Activated naive CD4-positive, alpha-beta T cell treated with anti-CD3 and anti-CD28 coated beads for 36 hours (primary cell): Measurements from ENCODE around the gene PLOD2. TPM values are rescaled to one million over a fixed set of nuclear protein-coding genes. Genes with fewer than 3 reads are reported as not detected.
A peak's percentile ranks its signal among the peaks of the same experiment; 100 is the strongest.

Source experiments
- CTCF ChIA-PET: fragments of 350-600 bp; sonication (Branson Sonifier 250); formaldehyde crosslinking; loops from one replicate; lab custom pipeline; 2021; ENCODE audit warnings: antibody characterized with exemption; lab: Charles Lee
- DNase-seq: peaks from one replicate; pipeline ENCODE4 v3.0.0-alpha.2; 2020
- H3K27ac Mint-ChIP-seq: one replicate; pipeline ENCODE4 v1.8.0; 2021; ENCODE audit warnings: mild to moderate bottlenecking, mixed read lengths
- H3K27me3 Mint-ChIP-seq: one replicate; pipeline ENCODE4 v1.8.0; 2021; ENCODE audit warnings: low read depth, mixed read lengths
- H3K36me3 Mint-ChIP-seq: one replicate; pipeline ENCODE4 v1.8.0; 2021; ENCODE audit warnings: low read depth, mixed read lengths
- H3K4me1 Mint-ChIP-seq: one replicate; pipeline ENCODE4 v1.8.0; 2021; ENCODE audit warnings: low read depth, mixed read lengths
- H3K4me3 Mint-ChIP-seq: one replicate; pipeline ENCODE4 v1.8.0; 2021; ENCODE audit warnings: mild to moderate bottlenecking, moderate library complexity, mixed read lengths
- H3K9me3 Mint-ChIP-seq: one replicate; pipeline ENCODE4 v1.8.0; 2021; ENCODE audit warnings: mixed read lengths
- intact Hi-C: fragments of 100-400 bp; cut with micrococcal nuclease; formaldehyde crosslinking; loops from one replicate; pipeline ENCODE4 v1.15.1; 2023
- total RNA-seq, 2 experiments: library from RNA; stranded (reverse); gene quantifications; one replicate each; pipeline ENCODE4 v1.2.3, GENCODE V29; 2021

PLOD2 gene
- under 1 TPM; 0.22 to 0.45 TPM for total RNA-seq

GRCh38 chr3:146160964-146161662, at the start of gene PLOD2:
TSS of gene PLOD2 (minus strand) at chr3:146161184. CDS start at chr3:146160989, 195 bp downstream.
- Mint-ChIP-seq H3K36me3 (no peaks in the 10 kb centered on the region), H3K27me3 (peaks cover 59% of the 10 kb centered on the region), H3K9me3 (no peaks in the 10 kb centered on the region), H3K27ac (no peak within 1 kb of the TSS), H3K4me1 (peaks cover 13% of the 10 kb centered on the region), H3K4me3 (peak within 1 kb of the TSS; percentile 66)
- DNase-seq: peak; percentile 13
- intact Hi-C loops: loop anchor here (5.0 kb wide), 1 partner anchor 381 kb away; the partner anchor contains the start of gene PLSCR1
- CTCF ChIA-PET: interaction anchor here (0.7 to 1.4 kb wide), 2 partner anchors 16 to 28 kb away, joined by 3 read pairs; no protein-coding TSS in a partner anchor

- DNase-seq: no peak
- Mint-ChIP-seq H3K4me3 (no peak overlapping the region), H3K36me3 (no peaks in the 10 kb centered on the region), H3K27me3 (peaks cover 5% of the 10 kb centered on the region), H3K27ac (no peak overlapping the region), H3K9me3 (no peaks in the 10 kb centered on the region), H3K4me1 (no peaks in the 10 kb centered on the region)
- intact Hi-C loops: no loop called here
- CTCF ChIA-PET: interaction anchor here (0.7 to 1.1 kb wide), 2 partner anchors 21 to 118 kb away, joined by 3 read pairs; no protein-coding TSS in a partner anchor
Measured at GRCh38 chr3:146209371-146209770, 48.4 kb upstream of the PLOD2 start.

GRCh38 chr3:146203776-146204175, 42.8 kb upstream of the PLOD2 start:
- CTCF ChIA-PET: interaction anchor here (1.4 kb wide), 1 partner anchor 14 kb away, joined by 3 read pairs; no protein-coding TSS in a partner anchor
- Mint-ChIP-seq H3K36me3 (no peaks in the 10 kb centered on the region), H3K4me1 (no peaks in the 10 kb centered on the region), H3K4me3 (no peak overlapping the region), H3K9me3 (no peaks in the 10 kb centered on the region), H3K27me3 (peaks cover 10% of the 10 kb centered on the region), H3K27ac (no peak overlapping the region)
- intact Hi-C loops: no loop called here
- no peak for DNase-seq

DNA sequence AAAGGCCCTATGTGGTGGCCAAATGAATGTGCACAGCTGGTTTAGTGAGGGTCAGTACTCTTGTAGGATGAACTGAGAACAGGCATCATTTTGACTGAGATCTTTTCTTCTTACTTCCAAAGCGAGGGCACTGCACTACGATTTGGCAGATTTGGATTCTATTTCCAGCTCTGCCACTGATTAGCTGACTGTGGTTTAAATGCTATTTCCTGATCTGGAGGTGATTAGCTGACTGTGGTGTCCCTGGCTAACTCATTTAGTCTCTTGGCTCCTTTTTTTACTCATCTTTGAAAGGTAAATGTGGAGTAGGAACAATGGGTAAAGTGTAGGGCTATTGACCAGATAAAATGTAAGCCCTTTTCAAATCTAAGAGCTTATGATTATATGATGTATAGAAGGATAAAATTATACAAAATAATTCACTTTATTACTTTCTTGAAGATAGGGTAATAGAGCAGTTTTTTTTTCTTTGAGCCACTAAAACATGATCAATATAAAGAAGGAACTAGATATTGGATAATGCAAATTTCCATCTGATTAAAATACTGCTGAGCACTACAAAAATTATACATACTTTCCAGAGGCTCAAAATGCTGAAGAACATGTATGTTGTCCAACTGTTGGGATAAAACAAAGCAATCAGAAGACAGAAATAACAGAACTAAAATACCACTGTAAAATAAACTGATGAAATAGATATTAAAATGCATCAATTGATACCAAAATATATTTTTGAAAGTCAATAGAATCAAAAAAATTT, 39.7 kb upstream of the PLOD2 start:
- Mint-ChIP-seq H3K9me3 (no peaks in the 10 kb centered on the region), H3K4me1 (no peaks in the 10 kb centered on the region), H3K27ac (no peak overlapping the region), H3K36me3 (no peaks in the 10 kb centered on the region), H3K4me3 (no peak overlapping the region), H3K27me3 (peaks cover 8% of the 10 kb centered on the region)
- intact Hi-C loops: no loop called here
- CTCF ChIA-PET: interaction anchor here (0.8 to 1.5 kb wide), 2 partner anchors 11 to 377 kb away, joined by 4 to 6 read pairs; no protein-coding TSS in a partner anchor
- DNase-seq: no peak

DNA sequence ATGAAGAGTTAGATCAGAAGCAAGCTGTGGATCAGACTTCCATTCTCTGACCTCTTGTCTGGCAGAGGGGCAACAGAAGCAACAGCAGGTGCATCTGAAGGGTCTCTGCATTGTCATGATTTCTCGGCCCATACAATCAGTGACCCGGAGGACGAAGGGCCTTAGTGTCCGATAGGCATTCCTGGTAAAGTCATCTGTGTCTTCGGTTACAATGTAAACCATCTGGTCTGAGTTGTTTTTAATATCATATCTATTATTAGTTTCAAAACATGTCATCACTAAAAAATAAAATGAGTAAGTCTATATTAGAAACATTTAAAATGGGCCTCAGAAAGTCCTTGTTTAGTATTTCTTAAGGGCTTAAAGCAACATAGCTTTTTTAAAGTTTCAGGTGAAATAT, 38.8 kb upstream of the PLOD2 start:
- DNase-seq: no peak
- CTCF ChIA-PET: no interaction called here
- Mint-ChIP-seq H3K27me3 (peaks cover 8% of the 10 kb centered on the region), H3K4me3 (no peak overlapping the region), H3K36me3 (no peaks in the 10 kb centered on the region), H3K9me3 (no peaks in the 10 kb centered on the region), H3K27ac (no peak overlapping the region), H3K4me1 (no peaks in the 10 kb centered on the region)
- intact Hi-C loops: no loop called here

GRCh38 chr3:146196789-146197188, 35.8 kb upstream of the PLOD2 start:
- CTCF ChIA-PET: interaction anchor here (0.5 to 1.2 kb wide), 2 partner anchors 8 to 582 kb away, joined by 3 to 4 read pairs; no protein-coding TSS in a partner anchor
- intact Hi-C loops: no loop called here
- H3K4me3 Mint-ChIP-seq: no peak overlapping the region
- no peaks in the 10 kb centered on the region for H3K4me1 Mint-ChIP-seq
- H3K27me3 Mint-ChIP-seq: peaks cover 6% of the 10 kb centered on the region
- no peak overlapping the region for H3K27ac Mint-ChIP-seq
- no peak for DNase-seq
- H3K36me3 Mint-ChIP-seq: no peaks in the 10 kb centered on the region
- H3K9me3 Mint-ChIP-seq: no peaks in the 10 kb centered on the region

GRCh38 chr3:146195605-146196004, 34.6 kb upstream of the PLOD2 start:
- Mint-ChIP-seq H3K27me3 (peaks cover 11% of the 10 kb centered on the region), H3K36me3 (no peaks in the 10 kb centered on the region), H3K4me3 (no peak overlapping the region), H3K27ac (no peak overlapping the region), H3K4me1 (no peaks in the 10 kb centered on the region), H3K9me3 (no peaks in the 10 kb centered on the region)
- no peak for DNase-seq
- CTCF ChIA-PET: no interaction called here
- intact Hi-C loops: no loop called here

GRCh38 chr3:146195030-146195429, 34.0 kb upstream of the PLOD2 start:
- no peaks in the 10 kb centered on the region for H3K36me3 Mint-ChIP-seq
- no peak overlapping the region for H3K27ac Mint-ChIP-seq
- peaks cover 11% of the 10 kb centered on the region for H3K27me3 Mint-ChIP-seq
- CTCF ChIA-PET: no interaction called here
- no peak overlapping the region for H3K4me3 Mint-ChIP-seq
- no peaks in the 10 kb centered on the region for H3K4me1 Mint-ChIP-seq
- no peak for DNase-seq
- H3K9me3 Mint-ChIP-seq: no peaks in the 10 kb centered on the region
- intact Hi-C loops: no loop called here

DNA sequence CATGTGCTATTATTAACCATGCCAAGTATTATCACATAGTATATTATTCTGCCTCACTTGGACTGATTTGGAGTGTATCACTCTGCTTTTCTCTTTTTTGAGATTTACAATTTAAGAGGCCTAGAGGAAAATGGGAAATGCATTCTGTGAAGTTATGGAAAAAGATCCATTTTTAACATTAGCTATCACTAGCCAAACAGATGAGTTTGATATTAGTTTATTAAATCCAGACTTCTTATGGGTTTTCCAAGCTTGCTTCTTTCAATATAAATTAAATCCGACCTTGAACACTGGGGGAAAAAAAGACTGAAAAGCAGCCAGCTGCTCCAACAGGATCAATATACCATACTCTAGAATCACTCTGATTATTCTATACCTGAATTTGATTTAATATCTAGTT, 30.1 kb upstream of the PLOD2 start:
- intact Hi-C loops: no loop called here
- CTCF ChIA-PET: interaction anchor here (0.6 to 4.9 kb wide), 6 partner anchors 9 to 437 kb away, joined by 3 to 43 read pairs (median 4); no protein-coding TSS in a partner anchor
- H3K9me3 Mint-ChIP-seq: no peaks in the 10 kb centered on the region
- no peak overlapping the region for H3K4me3 Mint-ChIP-seq
- no peak for DNase-seq
- H3K27me3 Mint-ChIP-seq: peaks cover 13% of the 10 kb centered on the region
- H3K27ac Mint-ChIP-seq: no peak overlapping the region
- no peaks in the 10 kb centered on the region for H3K4me1 Mint-ChIP-seq
- H3K36me3 Mint-ChIP-seq: no peaks in the 10 kb centered on the region

- Mint-ChIP-seq H3K9me3 (no peaks in the 10 kb centered on the region), H3K27ac (no peak overlapping the region), H3K36me3 (no peaks in the 10 kb centered on the region), H3K27me3 (peaks cover 15% of the 10 kb centered on the region), H3K4me1 (no peaks in the 10 kb centered on the region), H3K4me3 (no peak overlapping the region)
- intact Hi-C loops: loop anchor here (1.0 kb wide), 5 partner anchors 30 to 451 kb away; no protein-coding TSS in a partner anchor
- CTCF ChIA-PET: interaction anchor here (0.6 to 4.9 kb wide), 30 partner anchors 8 to 451 kb away, joined by 3 to 43 read pairs (median 4); partner anchors contain the start of gene PLOD2
- peak; percentile 5 for DNase-seq
Measured at GRCh38 chr3:146189519-146190173, 28.7 kb upstream of the PLOD2 start.

GRCh38 chr3:146187334-146187950, 26.5 kb upstream of the PLOD2 start:
- no peaks in the 10 kb centered on the region for H3K4me1 Mint-ChIP-seq
- no peak overlapping the region for H3K27ac Mint-ChIP-seq
- H3K9me3 Mint-ChIP-seq: no peaks in the 10 kb centered on the region
- DNase-seq: peak; percentile 26
- intact Hi-C loops: loop anchor here (1.0 to 2.0 kb wide), 2 partner anchors 122 to 411 kb away; no protein-coding TSS in a partner anchor
- peaks cover 18% of the 10 kb centered on the region for H3K27me3 Mint-ChIP-seq
- H3K36me3 Mint-ChIP-seq: no peaks in the 10 kb centered on the region
- CTCF ChIA-PET: interaction anchor here (0.8 to 4.9 kb wide), 6 partner anchors 14 to 122 kb away, joined by 3 to 43 read pairs (median 4); no protein-coding TSS in a partner anchor
- H3K4me3 Mint-ChIP-seq: no peak overlapping the region
